ENCODE results near the gene FAM163B.

The FAM163B gene

GRCh38 chr9:133579601-133580418 is 29.4 kb downstream of the FAM163B start:
- peaks cover 5% of the 10 kb centered on the region for H3K4me1 Mint-ChIP-seq
- H3K27ac Mint-ChIP-seq (ENCODE audit: low read depth) = no peak overlapping the region
- ATAC-seq (replicated peaks; ENCODE audit: extremely low read depth, poor library complexity, severe bottlenecking) = no peak
- no peaks in the 10 kb centered on the region for H3K36me3 Mint-ChIP-seq (ENCODE audit: insufficient read depth)
- no peak overlapping the region for H3K4me3 Mint-ChIP-seq
- no peak for DNase-seq (ENCODE audit: low spot score in 2 of 2)
- H3K27me3 Mint-ChIP-seq = peaks cover 92% of the 10 kb centered on the region
- no peaks in the 10 kb centered on the region for H3K9me3 Mint-ChIP-seq

GRCh38 chr9:133578524-133579441 is 30.4 kb downstream of the FAM163B start:
- H3K4me1 Mint-ChIP-seq = peaks cover 5% of the 10 kb centered on the region
- ATAC-seq (replicated peaks; ENCODE audit: extremely low read depth, poor library complexity, severe bottlenecking) = no peak
- H3K4me3 Mint-ChIP-seq = no peak overlapping the region
- H3K36me3 Mint-ChIP-seq (ENCODE audit: insufficient read depth) = no peaks in the 10 kb centered on the region
- no peaks in the 10 kb centered on the region for H3K9me3 Mint-ChIP-seq
- no peak overlapping the region for H3K27ac Mint-ChIP-seq (ENCODE audit: low read depth)
- no peak for DNase-seq (ENCODE audit: low spot score in 2 of 2)
- H3K27me3 Mint-ChIP-seq = peaks cover 91% of the 10 kb centered on the region

GRCh38 chr9:133577737-133578112 is 31.5 kb downstream of the FAM163B start:
- Mint-ChIP-seq H3K9me3 (no peaks in the 10 kb centered on the region), H3K36me3 (ENCODE audit: insufficient read depth) (no peaks in the 10 kb centered on the region), H3K27me3 (peaks cover 96% of the 10 kb centered on the region), H3K4me3 (no peak overlapping the region), H3K4me1 (peaks cover 5% of the 10 kb centered on the region), H3K27ac (ENCODE audit: low read depth) (no peak overlapping the region)
- ATAC-seq (replicated peaks; ENCODE audit: extremely low read depth, poor library complexity, severe bottlenecking) = no peak
- no peak for DNase-seq (ENCODE audit: low spot score in 2 of 2)

- Mint-ChIP-seq H3K27me3 (peaks cover 92% of the 10 kb centered on the region), H3K4me3 (no peak overlapping the region), H3K36me3 (ENCODE audit: insufficient read depth) (no peaks in the 10 kb centered on the region), H3K27ac (ENCODE audit: low read depth) (no peak overlapping the region), H3K9me3 (no peaks in the 10 kb centered on the region), H3K4me1 (peaks cover 5% of the 10 kb centered on the region)
- ATAC-seq (replicated peaks; ENCODE audit: extremely low read depth, poor library complexity, severe bottlenecking) (no peak), DNase-seq (ENCODE audit: low spot score in 2 of 2) (no peak)
Observed at GRCh38 chr9:133576875-133577736, 32.1 kb downstream of the FAM163B start.

- H3K4me3 Mint-ChIP-seq = no peak overlapping the region
- H3K27ac Mint-ChIP-seq (ENCODE audit: low read depth) = no peak overlapping the region
- H3K4me1 Mint-ChIP-seq = peaks cover 5% of the 10 kb centered on the region
Observed at GRCh38 chr9:133576031-133576874, 32.9 kb downstream of the FAM163B start.

GRCh38 chr9:133575186-133576030 is 33.8 kb downstream of the FAM163B start:
- ATAC-seq (replicated peaks; ENCODE audit: extremely low read depth, poor library complexity, severe bottlenecking) (no peak), DNase-seq (ENCODE audit: low spot score in 2 of 2) (no peak)
- H3K36me3 Mint-ChIP-seq (ENCODE audit: insufficient read depth) = no peaks in the 10 kb centered on the region
- peaks cover 75% of the 10 kb centered on the region for H3K27me3 Mint-ChIP-seq
- H3K4me1 Mint-ChIP-seq = peaks cover 5% of the 10 kb centered on the region
- H3K4me3 Mint-ChIP-seq = no peak overlapping the region
- no peak overlapping the region for H3K27ac Mint-ChIP-seq (ENCODE audit: low read depth)
- H3K9me3 Mint-ChIP-seq = no peaks in the 10 kb centered on the region

More at GRCh38 chr9:133576031-133576874, 32.9 kb downstream of the FAM163B start:
- Mint-ChIP-seq H3K36me3 (ENCODE audit: insufficient read depth) (no peaks in the 10 kb centered on the region), H3K27me3 (peaks cover 84% of the 10 kb centered on the region), H3K9me3 (no peaks in the 10 kb centered on the region)
- no peak for ATAC-seq (replicated peaks; ENCODE audit: extremely low read depth, poor library complexity, severe bottlenecking)
- DNase-seq (ENCODE audit: low spot score in 2 of 2) = no peak

GRCh38 chr9:133574771-133575170 is 34.4 kb downstream of the FAM163B start:
- no peak overlapping the region for H3K27ac Mint-ChIP-seq (ENCODE audit: low read depth)
- H3K36me3 Mint-ChIP-seq (ENCODE audit: insufficient read depth) = no peaks in the 10 kb centered on the region
- DNase-seq (ENCODE audit: low spot score in 2 of 2) = no peak
- H3K27me3 Mint-ChIP-seq = peaks cover 69% of the 10 kb centered on the region
- no peak overlapping the region for H3K4me3 Mint-ChIP-seq
- no peak for ATAC-seq (replicated peaks; ENCODE audit: extremely low read depth, poor library complexity, severe bottlenecking)
- no peaks in the 10 kb centered on the region for H3K9me3 Mint-ChIP-seq
- H3K4me1 Mint-ChIP-seq = peaks cover 5% of the 10 kb centered on the region

- no peaks in the 10 kb centered on the region for H3K36me3 Mint-ChIP-seq (ENCODE audit: insufficient read depth)
- H3K4me3 Mint-ChIP-seq = no peak overlapping the region
- peaks cover 61% of the 10 kb centered on the region for H3K27me3 Mint-ChIP-seq
- H3K4me1 Mint-ChIP-seq = peaks cover 5% of the 10 kb centered on the region
- no peak overlapping the region for H3K27ac Mint-ChIP-seq (ENCODE audit: low read depth)
- H3K9me3 Mint-ChIP-seq = no peaks in the 10 kb centered on the region
- ATAC-seq (replicated peaks; ENCODE audit: extremely low read depth, poor library complexity, severe bottlenecking) (no peak), DNase-seq (ENCODE audit: low spot score in 2 of 2) (no peak)
Observed at GRCh38 chr9:133573791-133574515, 35.2 kb downstream of the FAM163B start.

GRCh38 chr9:133572821-133573361 is 36.3 kb downstream of the FAM163B start:
- Mint-ChIP-seq H3K4me3 (no peak overlapping the region), H3K36me3 (ENCODE audit: insufficient read depth) (no peaks in the 10 kb centered on the region), H3K9me3 (no peaks in the 10 kb centered on the region), H3K27ac (ENCODE audit: low read depth) (no peak overlapping the region), H3K4me1 (peaks cover 5% of the 10 kb centered on the region), H3K27me3 (peaks cover 51% of the 10 kb centered on the region)
- DNase-seq (ENCODE audit: low spot score in 2 of 2) (no peak), ATAC-seq (replicated peaks; ENCODE audit: extremely low read depth, poor library complexity, severe bottlenecking) (no peak)

GRCh38 chr9:133571896-133572595 is 37.1 kb downstream of the FAM163B start:
- Mint-ChIP-seq H3K36me3 (ENCODE audit: insufficient read depth) (no peaks in the 10 kb centered on the region), H3K9me3 (no peaks in the 10 kb centered on the region), H3K4me3 (no peak overlapping the region), H3K4me1 (peaks cover 5% of the 10 kb centered on the region), H3K27ac (ENCODE audit: low read depth) (no peak overlapping the region), H3K27me3 (peaks cover 43% of the 10 kb centered on the region)
- ATAC-seq (replicated peaks; ENCODE audit: extremely low read depth, poor library complexity, severe bottlenecking) (no peak), DNase-seq (ENCODE audit: low spot score in 2 of 2) (no peak)
